Ascending aorta (tissue), 2 donors: ENCODE measurements around the gene HDAC10. TPM values are rescaled to one million over a fixed set of nuclear protein-coding genes. Genes with fewer than 3 reads are reported as not detected.

Experiments
- DNase-seq, 2 donors: peaks; one replicate each; pipeline ENCODE4 v3.0.0-alpha.2; 2019; ENCODE audit warnings: low spot score in 2 of 2
- H3K27ac ChIP-seq, 2 donors: fragments of 200-600 bp; sonication (generic); one replicate each; pipeline ENCODE4 v1.5.1; 2016 to 2017; ENCODE audit warnings: mild to moderate bottlenecking in 1 of 2
- H3K27me3 ChIP-seq: fragments of 200-600 bp; sonication (generic); one replicate; pipeline ENCODE4 v1.5.1; 2017
- H3K36me3 ChIP-seq, 2 donors: fragments of 200-600 bp; sonication (generic); one replicate each; pipeline ENCODE4 v1.5.1; 2016
- H3K4me1 ChIP-seq, 2 donors: fragments of 200-600 bp; sonication (generic); one replicate each; pipeline ENCODE4 v1.5.1; 2016 to 2017; ENCODE audit warnings: mild to moderate bottlenecking in 1 of 2
- H3K4me3 ChIP-seq, 2 donors: fragments of 200-600 bp; sonication (generic); one replicate each; pipeline ENCODE4 v1.5.1; 2016 to 2017; ENCODE audit warnings: mild to moderate bottlenecking in 1 of 2
- H3K9me3 ChIP-seq, 2 donors: fragments of 200-600 bp; sonication (generic); one replicate each; pipeline ENCODE4 v1.5.1; 2016
- intact Hi-C: fragments of 100-400 bp; cut with DNase I; formaldehyde crosslinking; loops from one replicate; pipeline ENCODE4 v1.15.1; 2023
- total RNA-seq: library from RNA; depleted of rRNA; stranded (reverse); fragments of >200 nt; gene quantifications from one replicate; pipeline ENCODE4 v1.1.0, GENCODE V29; 2016
- TF ChIP-seq, protein P1 (sequence below), 3 experiments: fragments of 200-600 bp in 2 of 3; fragments of 450-650 bp in 1 of 3; sonication (generic) in 2 of 3; IDR thresholded peaks; one replicate each; pipeline ENCODE4 v1.5.1; 2016 to 2019; ENCODE audit warnings: antibody characterized with exemption in 3 of 3, mild to moderate bottlenecking in 1 of 3, moderate library complexity in 1 of 3

HDAC10 gene
- total RNA-seq, 1 donor from 2014 or later: 73.2 TPM

DNA sequence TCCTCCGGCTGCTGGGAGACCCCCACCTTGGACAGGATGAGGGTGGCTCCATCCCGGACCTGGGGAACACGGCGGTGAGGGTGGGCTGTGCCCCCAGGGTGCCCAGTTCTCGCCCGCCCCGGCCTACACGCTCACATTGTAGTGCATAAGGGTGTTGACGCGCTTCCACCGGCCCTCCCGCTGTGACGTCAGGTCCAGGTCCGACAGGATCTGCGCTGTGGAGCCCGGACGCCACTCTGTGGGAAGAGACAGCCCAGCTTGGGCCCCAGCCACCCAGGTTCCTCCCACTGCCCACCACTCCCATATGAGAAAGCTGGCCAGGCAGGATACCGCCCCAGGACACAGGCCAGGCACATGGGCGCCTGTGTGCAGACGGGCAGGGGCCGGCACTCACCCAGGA is 27.4 kb upstream of the HDAC10 start:
- peaks cover 86 to 87% of the 10 kb centered on the region in 2 donors for H3K36me3 ChIP-seq
- intact Hi-C loops: no loop called here
- TF ChIP-seq, protein P1, sequence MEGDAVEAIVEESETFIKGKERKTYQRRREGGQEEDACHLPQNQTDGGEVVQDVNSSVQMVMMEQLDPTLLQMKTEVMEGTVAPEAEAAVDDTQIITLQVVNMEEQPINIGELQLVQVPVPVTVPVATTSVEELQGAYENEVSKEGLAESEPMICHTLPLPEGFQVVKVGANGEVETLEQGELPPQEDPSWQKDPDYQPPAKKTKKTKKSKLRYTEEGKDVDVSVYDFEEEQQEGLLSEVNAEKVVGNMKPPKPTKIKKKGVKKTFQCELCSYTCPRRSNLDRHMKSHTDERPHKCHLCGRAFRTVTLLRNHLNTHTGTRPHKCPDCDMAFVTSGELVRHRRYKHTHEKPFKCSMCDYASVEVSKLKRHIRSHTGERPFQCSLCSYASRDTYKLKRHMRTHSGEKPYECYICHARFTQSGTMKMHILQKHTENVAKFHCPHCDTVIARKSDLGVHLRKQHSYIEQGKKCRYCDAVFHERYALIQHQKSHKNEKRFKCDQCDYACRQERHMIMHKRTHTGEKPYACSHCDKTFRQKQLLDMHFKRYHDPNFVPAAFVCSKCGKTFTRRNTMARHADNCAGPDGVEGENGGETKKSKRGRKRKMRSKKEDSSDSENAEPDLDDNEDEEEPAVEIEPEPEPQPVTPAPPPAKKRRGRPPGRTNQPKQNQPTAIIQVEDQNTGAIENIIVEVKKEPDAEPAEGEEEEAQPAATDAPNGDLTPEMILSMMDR (IDR thresholded peaks at IDR 0.05): no peak

GRCh38 chr22:50277761-50278160 is 26.7 kb upstream of the HDAC10 start:
- TF ChIP-seq, protein P1 (IDR thresholded peaks at IDR 0.05): no peak

More for the DNA sequence above, 27.4 kb upstream of the HDAC10 start:
- no peak overlapping the region for H3K27ac ChIP-seq
- H3K27me3 ChIP-seq: no peaks in the 10 kb centered on the region
- H3K9me3 ChIP-seq: no peaks in the 10 kb centered on the region
- H3K4me3 ChIP-seq: no peak overlapping the region
- H3K4me1 ChIP-seq: no peaks in the 10 kb centered on the region
- DNase-seq: no peak

GRCh38 chr22:50276143-50276542 is 25.1 kb upstream of the HDAC10 start:
- DNase-seq: peak in 1 of 2 donors; percentile 74
- peaks cover 5 to 9% of the 10 kb centered on the region in 2 donors for H3K4me1 ChIP-seq
- H3K27me3 ChIP-seq: no peaks in the 10 kb centered on the region
- no peaks in the 10 kb centered on the region for H3K9me3 ChIP-seq
- intact Hi-C loops: loop anchor here (1.0 to 2.0 kb wide), 2 partner anchors 31 to 51 kb away; partner anchors contain the start of genes DENND6B and PLXNB2
- peaks cover 63 to 64% of the 10 kb centered on the region in 2 donors for H3K36me3 ChIP-seq
- no peak overlapping the region for H3K4me3 ChIP-seq
- TF ChIP-seq, protein P1 (IDR thresholded peaks at IDR 0.05): peak in 2 of 3 experiments; percentile 55 to 64
- no peak overlapping the region for H3K27ac ChIP-seq

More at GRCh38 chr22:50277761-50278160, 26.7 kb upstream of the HDAC10 start:
- DNase-seq: no peak
- Histone ChIP-seq H3K27ac (no peak overlapping the region), H3K4me1 (no peaks in the 10 kb centered on the region), H3K9me3 (no peaks in the 10 kb centered on the region), H3K36me3 (peaks cover 79 to 80% of the 10 kb centered on the region in 2 donors), H3K4me3 (no peak overlapping the region), H3K27me3 (no peaks in the 10 kb centered on the region)
- intact Hi-C loops: loop anchor here (2.0 kb wide), 1 partner anchor 29 kb away; the partner anchor contains the start of gene PLXNB2

DNA sequence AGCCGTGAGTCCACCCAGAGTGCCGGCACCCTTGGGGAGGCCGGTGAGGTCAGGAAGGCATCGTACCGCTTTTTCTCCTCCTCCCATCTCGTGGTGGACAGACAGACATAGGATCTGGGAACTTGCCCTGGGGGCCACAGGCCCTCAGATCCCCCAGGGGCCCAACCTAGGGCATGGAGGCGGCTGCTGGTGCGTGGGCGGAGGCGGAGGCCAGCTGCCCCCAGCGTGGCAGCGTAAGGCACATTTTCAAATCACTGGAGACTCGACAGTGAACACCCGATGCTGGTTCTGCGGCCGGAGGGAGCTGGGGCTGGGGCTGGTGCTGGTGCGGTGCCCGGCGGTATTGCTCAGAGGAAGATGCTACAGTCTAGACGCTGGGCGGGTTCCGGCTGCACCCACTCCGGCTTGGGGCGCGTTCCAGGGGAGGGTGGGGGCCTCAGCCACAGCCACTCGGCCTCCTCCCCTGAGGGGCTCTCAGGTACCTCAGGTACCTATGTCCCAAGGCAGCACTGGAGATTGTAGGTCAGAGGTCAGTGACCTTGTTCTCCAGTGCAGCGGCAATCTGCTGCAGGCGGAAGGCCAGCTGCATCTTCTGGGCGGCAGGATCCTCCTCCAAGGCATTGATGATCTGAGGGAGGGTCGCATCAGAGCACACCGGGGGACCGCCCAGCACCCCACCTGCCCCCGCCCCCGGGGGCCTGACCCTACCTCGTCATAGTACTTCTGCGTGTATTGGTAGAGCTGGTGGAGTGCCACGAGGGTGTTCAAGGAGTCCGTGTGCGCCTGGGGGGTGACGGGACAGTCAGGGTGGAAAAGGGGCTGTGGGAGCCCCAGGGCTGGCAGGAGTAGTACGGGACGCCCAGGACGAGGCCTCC is 24.4 kb upstream of the HDAC10 start:
- TF ChIP-seq, protein P1 (IDR thresholded peaks at IDR 0.05): no peak
- no peaks in the 10 kb centered on the region for H3K9me3 ChIP-seq
- H3K4me3 ChIP-seq: no peak overlapping the region
- no peak for DNase-seq
- H3K27me3 ChIP-seq: no peaks in the 10 kb centered on the region
- intact Hi-C loops: loop anchor here (1.0 to 2.0 kb wide), 3 partner anchors 31 to 67 kb away; partner anchors contain the start of genes DENND6B, PLXNB2 and PPP6R2
- no peak overlapping the region for H3K27ac ChIP-seq
- peaks cover 9 to 16% of the 10 kb centered on the region in 2 donors for H3K4me1 ChIP-seq
- H3K36me3 ChIP-seq: peaks cover 55 to 56% of the 10 kb centered on the region in 2 donors

GRCh38 chr22:50274771-50275170 is 23.7 kb upstream of the HDAC10 start:
- Histone ChIP-seq H3K36me3 (peaks cover 49 to 50% of the 10 kb centered on the region in 2 donors), H3K4me3 (no peak overlapping the region), H3K27ac (no peak overlapping the region), H3K4me1 (peaks cover 9 to 19% of the 10 kb centered on the region in 2 donors), H3K27me3 (no peaks in the 10 kb centered on the region), H3K9me3 (no peaks in the 10 kb centered on the region)
- DNase-seq: no peak
- intact Hi-C loops: loop anchor here (2.0 kb wide), 1 partner anchor 68 kb away; the partner anchor contains the start of gene PPP6R2
- TF ChIP-seq, protein P1 (IDR thresholded peaks at IDR 0.05): no peak
